Stromal cell of bone marrow (primary cell): Measurements from ENCODE around the gene XIRP2.
"Not testable (repeated sequence)": the region's sequence is repeated elsewhere in the genome, so short reads cannot be mapped to it uniquely, and the experiment has no call there.

ENCODE experiments used
- DNase-seq: peaks from one replicate; pipeline ENCODE4 v3.0.0-alpha.2; 2012; ENCODE audit warnings: low read depth

Gene XIRP2

DNA sequence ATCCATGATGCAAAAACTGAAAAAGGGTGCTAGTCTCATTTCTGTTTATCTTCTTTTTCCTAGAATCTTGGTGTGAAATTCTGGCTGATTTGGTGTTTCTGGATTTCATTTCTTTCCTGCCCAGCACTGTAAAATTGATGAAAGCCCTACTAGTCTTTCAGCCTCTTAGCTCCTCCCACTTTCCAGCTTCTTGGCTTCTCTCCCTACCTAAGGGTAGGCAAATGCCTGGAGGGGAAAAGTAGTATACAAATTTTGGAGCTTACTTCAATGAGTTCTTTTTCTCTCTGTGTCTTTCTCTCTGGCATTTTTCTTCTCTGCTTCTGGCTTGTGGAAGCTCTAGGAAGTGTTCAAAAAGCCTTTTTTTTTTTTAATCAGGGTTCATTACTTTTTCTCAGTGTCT lies 160.5 kb downstream of the XIRP2 start:
- no peak for DNase-seq

- no peak for DNase-seq
Observed at GRCh38 chr2:167049659-167050058, 161.4 kb downstream of the XIRP2 start.

- peak; percentile 12 for DNase-seq
Observed at GRCh38 chr2:167052825-167053224, 164.5 kb downstream of the XIRP2 start.

DNA sequence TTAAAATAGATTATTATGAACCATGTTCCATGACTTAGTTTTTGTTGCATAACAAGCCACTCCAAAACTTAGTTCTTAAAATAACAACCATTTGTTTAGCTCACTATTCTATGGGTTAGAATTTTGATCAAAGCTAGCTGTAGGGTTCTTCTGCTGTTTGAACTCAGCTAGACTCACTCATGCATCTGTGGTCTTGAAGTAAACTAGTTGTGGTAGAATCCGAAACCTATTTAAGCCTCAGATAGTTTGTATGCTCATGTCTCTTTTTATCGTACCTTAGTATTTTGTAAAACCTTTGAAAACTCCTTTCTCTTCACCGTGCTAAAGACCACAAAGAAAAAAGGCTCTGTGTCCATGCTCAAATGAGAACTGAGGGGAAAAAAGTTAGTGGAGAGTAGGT lies 166.6 kb downstream of the XIRP2 start:
- DNase-seq, result no peak

GRCh38 chr2:167057446-167057845 lies 169.2 kb downstream of the XIRP2 start:
- no peak for DNase-seq

DNA sequence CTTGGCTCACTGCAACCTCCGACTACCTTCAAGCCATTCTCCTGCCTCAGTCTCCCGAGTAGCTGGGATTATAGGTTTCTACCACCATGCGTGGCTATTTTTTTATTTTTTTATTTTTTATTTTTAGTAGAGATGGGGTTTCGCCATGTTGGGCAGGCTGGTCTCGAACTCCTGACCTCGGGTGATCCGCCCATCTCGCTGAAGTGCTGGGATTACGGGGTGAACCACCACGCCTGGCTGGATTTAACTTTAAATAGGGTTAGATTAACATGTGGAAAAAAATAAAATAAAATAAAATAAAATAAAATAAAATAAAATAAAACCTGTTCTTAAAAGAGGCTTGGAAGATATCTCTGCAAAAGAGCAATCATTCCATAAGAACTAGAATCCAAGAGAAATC lies 170.9 kb downstream of the XIRP2 start:
- DNase-seq, result no peak

DNA sequence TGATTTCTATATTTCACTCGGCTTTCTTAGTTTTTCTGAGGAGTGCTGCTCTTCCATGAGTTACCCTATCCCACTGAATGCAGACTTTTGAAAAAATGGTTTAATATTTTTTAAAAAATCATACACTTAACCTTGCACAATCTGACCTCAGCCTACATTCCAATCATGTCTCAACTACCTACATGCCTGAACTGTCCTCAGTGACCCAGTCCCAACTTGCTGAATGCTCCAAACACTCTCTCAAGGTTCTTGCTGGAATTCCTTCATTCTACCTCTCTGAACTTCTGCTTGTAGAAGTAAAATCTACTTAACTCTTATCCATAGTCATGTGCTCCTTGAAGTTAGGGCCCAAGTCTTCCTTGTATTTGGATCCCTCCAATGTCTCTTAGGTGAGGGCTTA lies 181.6 kb downstream of the XIRP2 start:
- no peak for DNase-seq

- not testable (repeated sequence) for DNase-seq
Observed at GRCh38 chr2:167075708-167076107, 187.4 kb downstream of the XIRP2 start.

GRCh38 chr2:167098931-167099330 lies 210.7 kb downstream of the XIRP2 start:
- DNase-seq, result not testable (repeated sequence)

GRCh38 chr2:167100506-167100905 lies 212.2 kb downstream of the XIRP2 start:
- no peak for DNase-seq

DNA sequence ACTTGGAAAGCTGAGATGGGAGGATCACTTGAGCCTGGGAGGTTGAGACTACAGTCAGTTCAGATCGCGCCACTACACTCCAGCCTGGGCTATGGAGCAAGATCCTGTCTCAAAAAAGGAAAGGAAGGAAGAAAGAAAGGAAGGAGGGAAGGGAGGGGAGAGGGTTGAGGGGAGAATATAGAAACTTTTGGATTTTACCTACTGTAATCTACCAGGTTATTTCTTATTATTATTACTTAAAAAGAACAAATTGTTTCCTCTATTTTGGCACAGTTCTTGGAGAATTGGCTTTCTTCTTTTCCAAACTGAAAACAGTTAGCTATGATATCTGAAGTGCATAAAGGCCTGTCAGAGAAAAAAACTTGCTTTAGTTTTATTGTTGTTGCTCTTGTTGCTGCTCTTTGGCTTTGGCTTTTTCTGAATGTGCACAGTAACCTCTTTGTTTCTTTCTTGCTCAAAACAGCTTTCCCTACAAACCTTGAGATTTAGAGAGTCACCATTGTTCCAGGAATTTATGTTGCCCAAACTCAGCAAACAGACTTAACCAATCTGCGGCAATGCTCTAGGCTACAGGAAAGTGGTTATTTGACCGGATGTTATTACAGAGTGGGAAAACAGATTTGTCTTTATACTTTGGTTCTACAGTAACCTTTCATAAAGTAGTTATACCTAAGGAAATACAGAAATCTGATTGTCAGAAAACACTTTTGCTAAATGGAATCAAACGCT lies 214.9 kb downstream of the XIRP2 start:
- no peak for DNase-seq

DNA sequence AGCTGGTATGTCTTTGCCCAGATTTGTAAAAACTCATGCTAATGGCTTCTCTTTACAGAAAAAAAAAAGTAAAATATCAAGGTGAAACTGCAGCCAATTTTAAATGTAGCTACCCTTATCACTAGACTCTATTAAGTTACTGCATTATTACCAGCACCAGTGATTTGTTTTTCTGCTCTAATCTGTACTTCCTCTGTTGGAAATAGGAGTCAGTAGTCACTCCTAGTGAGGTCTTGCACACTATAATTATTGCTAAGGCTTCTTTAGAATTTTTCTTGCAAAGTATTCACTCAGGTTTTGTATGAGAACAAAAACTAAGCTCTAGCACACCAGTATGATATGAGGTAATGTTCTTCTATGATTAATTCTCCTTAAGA lies 215.5 kb downstream of the XIRP2 start:
- no peak for DNase-seq

DNA sequence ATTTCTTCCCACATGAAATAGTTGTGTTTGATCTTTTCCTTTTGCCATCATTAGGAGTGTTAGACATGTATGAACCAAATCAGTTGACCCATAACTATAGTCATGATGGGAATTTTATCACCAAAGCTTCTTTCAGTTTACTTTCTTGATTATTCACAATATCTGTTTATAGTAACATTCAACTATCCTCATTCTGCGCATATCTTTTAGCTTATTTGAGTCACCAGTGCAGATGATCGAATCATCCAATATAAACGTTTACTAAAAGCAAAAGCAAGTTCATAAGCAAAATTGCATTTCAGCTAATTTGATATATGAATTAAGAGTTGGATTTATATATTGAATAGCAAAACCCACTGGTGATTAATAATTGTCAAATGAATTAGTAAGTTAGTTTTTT lies 216.4 kb downstream of the XIRP2 start:
- DNase-seq, result no peak

- DNase-seq, result not testable (repeated sequence)
Observed at GRCh38 chr2:167109682-167110081, 221.4 kb downstream of the XIRP2 start.

DNA sequence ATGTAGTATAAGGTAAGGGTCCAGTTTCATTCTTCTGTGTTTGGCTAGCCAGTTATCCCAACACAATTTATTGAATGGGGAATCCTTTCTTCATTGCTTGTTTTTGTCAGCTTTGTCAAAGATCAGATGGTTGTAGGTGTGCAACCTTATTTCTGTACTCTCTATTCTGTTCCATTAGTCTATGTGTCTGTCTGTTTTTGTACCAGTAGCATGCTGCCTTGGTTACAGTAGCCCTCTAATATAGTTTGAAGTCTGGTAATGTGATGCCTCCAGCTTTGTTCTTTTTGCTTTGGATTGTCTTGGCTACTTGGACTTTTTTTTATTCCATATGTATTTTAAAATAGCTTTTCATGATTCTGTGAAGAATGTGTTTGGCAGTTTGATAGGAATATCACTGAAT lies 222.1 kb downstream of the XIRP2 start:
- no peak for DNase-seq

GRCh38 chr2:167114018-167114417 lies 225.7 kb downstream of the XIRP2 start:
- no peak for DNase-seq

DNA sequence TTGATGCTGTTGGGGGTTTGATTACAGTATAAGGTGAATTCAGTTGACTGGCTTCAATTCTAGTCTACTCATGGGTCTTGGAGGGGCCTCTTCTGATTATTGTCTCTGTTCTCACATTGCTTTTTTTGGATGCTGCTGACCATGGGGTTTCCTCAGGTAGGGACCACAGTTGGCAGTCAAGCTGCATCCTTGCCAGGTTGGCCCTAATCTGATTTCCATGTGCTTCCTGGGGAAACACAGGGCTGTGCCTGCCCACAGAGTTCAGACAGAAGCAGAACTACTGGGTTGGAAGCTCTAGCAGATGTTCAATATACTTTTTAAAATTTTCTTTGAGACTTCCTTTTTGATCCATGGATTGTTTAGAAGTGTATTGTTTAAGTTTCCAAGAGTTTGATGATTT lies 227.3 kb downstream of the XIRP2 start:
- no peak for DNase-seq

GRCh38 chr2:167122389-167122788 lies 234.1 kb downstream of the XIRP2 start:
- no peak for DNase-seq

DNA sequence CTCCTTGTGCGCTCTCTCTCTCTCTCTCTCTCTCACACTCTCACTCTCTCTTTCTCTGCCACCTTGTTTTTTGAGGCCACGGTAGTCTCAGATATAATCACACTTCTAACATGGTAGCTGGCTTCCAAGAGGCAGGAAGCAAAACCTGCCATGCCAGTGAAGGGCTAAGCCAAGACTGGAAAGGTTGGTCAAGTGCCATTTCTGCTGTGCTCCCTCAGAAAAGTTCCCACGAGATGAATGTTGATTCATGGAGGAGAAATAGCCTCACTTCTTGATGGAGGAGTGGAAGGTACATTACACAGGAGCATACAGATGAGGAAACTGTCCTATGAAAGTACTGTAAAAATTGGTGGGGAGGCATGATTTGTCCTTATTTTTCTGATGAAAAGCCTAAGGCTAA lies 237.9 kb downstream of the XIRP2 start:
- no peak for DNase-seq

DNA sequence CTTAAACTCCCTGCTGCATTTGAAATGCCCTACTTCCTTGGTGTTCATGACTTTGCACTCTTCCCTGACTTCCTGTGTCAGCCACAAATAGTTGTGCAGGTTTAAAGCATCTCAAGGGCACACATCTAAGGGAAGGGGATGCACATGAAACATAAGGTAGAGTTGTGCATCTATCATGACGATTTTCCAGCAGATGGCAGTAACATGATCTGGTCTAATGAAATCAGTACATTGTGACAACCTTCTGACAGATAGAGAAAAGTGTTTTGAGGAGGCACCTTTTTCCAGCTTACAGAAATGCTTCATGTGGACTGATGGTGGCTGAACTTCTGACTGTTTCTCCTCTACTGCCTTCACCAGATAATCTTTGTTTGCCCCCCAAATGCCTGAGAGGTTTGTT lies 238.9 kb downstream of the XIRP2 start:
- no peak for DNase-seq

DNA sequence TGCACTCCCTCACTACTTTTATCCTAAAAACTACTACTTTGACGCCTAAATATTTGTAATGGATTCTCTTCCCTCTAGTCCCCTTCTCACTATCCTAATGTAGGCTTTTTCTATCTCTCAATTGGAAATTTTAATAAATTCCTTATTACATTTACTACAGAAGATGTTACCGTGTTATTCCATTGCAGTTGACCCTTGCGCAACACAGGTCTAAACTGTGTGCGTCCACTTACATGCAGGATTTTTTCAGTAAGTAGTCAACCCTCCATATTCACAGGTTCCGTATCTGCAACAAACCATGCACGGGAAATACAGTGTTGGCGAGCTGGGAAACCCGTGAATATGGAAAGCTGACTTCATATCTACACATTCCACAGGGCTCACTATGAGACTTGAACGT lies 239.8 kb downstream of the XIRP2 start:
- no peak for DNase-seq

DNA sequence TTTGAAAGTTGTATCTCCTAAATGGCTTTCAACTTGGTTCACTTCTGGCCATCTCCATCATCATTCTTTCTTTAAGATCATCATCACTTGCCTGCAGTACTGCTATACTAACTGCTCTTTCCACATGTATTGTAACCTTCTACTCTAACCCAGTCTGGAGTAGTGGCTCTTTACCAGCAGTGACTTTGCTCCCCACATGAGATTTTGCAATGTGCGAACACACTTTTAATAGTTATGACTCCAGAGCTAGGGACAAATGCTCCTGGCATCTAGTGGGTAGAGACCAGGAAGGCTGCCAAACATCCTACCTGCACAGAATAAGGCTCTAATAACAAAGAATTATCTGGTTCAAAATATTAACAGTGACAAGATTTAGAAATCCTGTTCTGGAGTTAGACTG lies 243.8 kb downstream of the XIRP2 start:
- DNase-seq, result no peak

DNA sequence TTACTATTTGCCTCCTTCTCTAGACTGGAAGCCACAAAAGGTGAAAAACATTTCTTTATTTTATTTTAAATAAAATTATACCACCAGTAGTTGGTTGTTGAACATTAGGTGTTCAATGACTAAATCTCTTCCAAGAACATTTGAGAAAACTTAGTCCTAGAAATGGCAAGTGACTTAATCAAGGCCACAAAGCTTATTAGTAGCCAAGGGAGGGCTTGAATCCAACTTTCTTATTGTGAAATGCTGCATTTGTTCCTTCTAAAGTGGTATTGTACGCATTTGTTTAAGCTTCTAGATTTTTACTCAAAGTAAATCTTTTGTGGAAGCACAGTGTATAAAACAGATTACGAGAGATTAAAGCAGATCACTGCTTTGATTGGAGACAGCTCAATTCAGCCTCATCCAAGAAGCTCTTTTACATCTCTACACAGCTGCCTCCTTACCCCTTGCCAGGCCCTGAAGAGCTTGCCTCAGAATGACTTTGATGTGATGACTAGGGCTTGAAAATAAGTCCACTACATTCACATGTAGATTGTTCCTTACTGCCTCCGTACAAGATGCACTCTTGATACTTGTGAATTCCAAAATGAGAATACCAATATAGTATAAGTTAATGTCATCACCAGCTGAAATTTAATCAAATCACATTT lies 244.8 kb downstream of the XIRP2 start:
- no peak for DNase-seq

GRCh38 chr2:167133614-167134013 lies 245.3 kb downstream of the XIRP2 start:
- DNase-seq, result no peak
